ENCODE measurements around the gene ADRB1. TPM values are rescaled to one million over a fixed set of nuclear protein-coding genes. Genes with fewer than 3 reads are reported as not detected.

The ADRB1 gene
- total and polyA plus RNA-seq, 4 experiments from 2014 or later: not detected

DNA sequence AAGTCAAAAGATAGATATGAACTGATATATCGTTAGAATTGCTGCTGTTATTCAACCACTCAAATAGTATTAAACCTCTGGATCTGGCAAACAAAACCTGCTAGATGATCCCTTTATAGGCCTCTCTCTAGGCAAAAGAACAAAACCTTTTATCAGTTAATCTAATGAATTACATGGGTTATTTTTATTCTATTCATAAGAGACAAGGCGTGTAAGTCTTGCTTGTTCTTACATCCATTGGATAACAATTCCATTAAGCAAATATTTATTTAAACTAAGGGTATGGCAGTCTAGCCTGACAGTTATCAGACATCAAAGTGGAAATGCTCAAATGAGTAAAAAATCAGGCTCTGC lies 16.6 kb upstream of the ADRB1 start:
- Mint-ChIP-seq H3K27ac (no peak overlapping the region), H3K27me3 (peaks cover 3 to 26% of the 10 kb centered on the region in 2 donors), H3K4me1 (peaks cover 12 to 29% (median 19%) of the 10 kb centered on the region in 4 donors), H3K4me3 (no peak overlapping the region), H3K36me3 (no peaks in the 10 kb centered on the region), H3K9me3 (peaks cover 0 to 3% (median 0%) of the 10 kb centered on the region in 8 donors)
- Histone ChIP-seq H3K9me3 (ENCODE audit: control insufficient read depth in 1 of 2, low read length in 2 of 2) (no peaks in the 10 kb centered on the region), H3K4me3 (ENCODE audit: low read length in 2 of 2) (no peak overlapping the region), H3K27ac (ENCODE audit: low read depth, low read length) (no peak overlapping the region), H3K27me3 (ENCODE audit: insufficient read depth, low read length) (no peaks in the 10 kb centered on the region), H3K4me1 (ENCODE audit: insufficient read depth, low read length) (peaks cover 15% of the 10 kb centered on the region), H3K36me3 (ENCODE audit: insufficient read depth, low read length) (no peaks in the 10 kb centered on the region)
- CTCF ChIA-PET (ENCODE audit: partially characterized antibody): no interaction called here
- POLR2A ChIA-PET (ENCODE audit: partially characterized antibody): no interaction called here
- DNase-seq: no peak
- intact Hi-C loops (cut with micrococcal nuclease): no loop called here

DNA sequence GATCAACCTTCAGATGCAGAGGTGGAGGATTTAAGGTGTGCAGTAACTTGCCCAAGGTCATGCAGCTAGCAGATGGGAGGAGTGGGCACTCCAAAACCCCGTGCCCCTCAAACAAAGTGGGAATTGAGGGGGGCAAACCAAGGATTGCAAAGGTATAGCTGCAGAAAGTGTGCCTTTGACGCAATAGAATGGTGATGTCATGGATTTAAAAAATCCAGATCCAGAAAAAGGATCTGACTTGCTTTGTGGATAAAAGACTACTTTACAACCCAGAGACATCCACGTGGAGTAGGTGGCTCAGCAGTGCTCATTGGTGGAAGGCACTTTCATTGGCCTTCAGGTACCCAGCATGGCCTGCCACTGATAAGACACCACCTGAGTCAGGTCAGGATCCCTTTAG lies 15.7 kb upstream of the ADRB1 start:
- peaks cover 12 to 29% (median 19%) of the 10 kb centered on the region in 4 donors for H3K4me1 Mint-ChIP-seq
- no peaks in the 10 kb centered on the region for H3K36me3 Mint-ChIP-seq
- Histone ChIP-seq H3K27me3 (ENCODE audit: insufficient read depth, low read length) (no peaks in the 10 kb centered on the region), H3K4me1 (ENCODE audit: insufficient read depth, low read length) (peaks cover 15% of the 10 kb centered on the region), H3K36me3 (ENCODE audit: insufficient read depth, low read length) (no peaks in the 10 kb centered on the region), H3K4me3 (ENCODE audit: low read length in 2 of 2) (no peak overlapping the region), H3K9me3 (ENCODE audit: control insufficient read depth in 1 of 2, low read length in 2 of 2) (no peaks in the 10 kb centered on the region), H3K27ac (ENCODE audit: low read depth, low read length) (no peak overlapping the region)
- peaks cover 3 to 23% of the 10 kb centered on the region in 2 donors for H3K27me3 Mint-ChIP-seq
- intact Hi-C loops (cut with micrococcal nuclease): no loop called here
- H3K9me3 Mint-ChIP-seq: peaks cover 0 to 3% (median 0%) of the 10 kb centered on the region in 8 donors
- CTCF ChIA-PET (ENCODE audit: partially characterized antibody): no interaction called here
- no peak overlapping the region for H3K4me3 Mint-ChIP-seq
- DNase-seq: no peak
- no peak overlapping the region for H3K27ac Mint-ChIP-seq
- POLR2A ChIA-PET (ENCODE audit: partially characterized antibody): no interaction called here

DNA sequence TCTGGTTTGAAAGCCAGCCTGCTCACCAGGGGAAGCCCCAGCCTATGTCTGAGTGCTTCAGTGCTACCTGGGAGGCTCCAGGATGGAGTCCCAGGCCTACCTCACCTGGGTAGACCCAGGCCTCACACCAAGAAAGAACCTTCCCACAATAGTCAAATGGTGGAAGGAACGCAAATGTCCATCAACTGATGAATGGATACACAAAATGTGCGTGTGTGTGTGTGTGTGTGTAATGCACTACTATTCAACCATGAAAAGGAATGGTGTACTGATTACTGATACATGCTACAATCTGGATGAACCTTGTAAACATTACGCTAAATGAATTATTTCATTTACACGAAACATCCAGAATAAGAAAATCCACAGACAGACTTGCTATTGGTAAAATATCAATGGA lies 15.2 kb upstream of the ADRB1 start:
- peaks cover 0 to 3% (median 0%) of the 10 kb centered on the region in 8 donors for H3K9me3 Mint-ChIP-seq
- Histone ChIP-seq H3K36me3 (ENCODE audit: insufficient read depth, low read length) (no peaks in the 10 kb centered on the region), H3K4me3 (ENCODE audit: low read length in 2 of 2) (no peak overlapping the region), H3K9me3 (ENCODE audit: control insufficient read depth in 1 of 2, low read length in 2 of 2) (no peaks in the 10 kb centered on the region), H3K27me3 (ENCODE audit: insufficient read depth, low read length) (no peaks in the 10 kb centered on the region), H3K4me1 (ENCODE audit: insufficient read depth, low read length) (peaks cover 15% of the 10 kb centered on the region), H3K27ac (ENCODE audit: low read depth, low read length) (no peak overlapping the region)
- no peak overlapping the region for H3K4me3 Mint-ChIP-seq
- intact Hi-C loops (cut with micrococcal nuclease): no loop called here
- CTCF ChIA-PET (ENCODE audit: partially characterized antibody): no interaction called here
- H3K27ac Mint-ChIP-seq: no peak overlapping the region
- H3K27me3 Mint-ChIP-seq: peaks cover 3 to 22% of the 10 kb centered on the region in 2 donors
- peaks cover 12 to 29% (median 19%) of the 10 kb centered on the region in 4 donors for H3K4me1 Mint-ChIP-seq
- H3K36me3 Mint-ChIP-seq: no peaks in the 10 kb centered on the region
- POLR2A ChIA-PET (ENCODE audit: partially characterized antibody): no interaction called here
- DNase-seq: no peak

DNA sequence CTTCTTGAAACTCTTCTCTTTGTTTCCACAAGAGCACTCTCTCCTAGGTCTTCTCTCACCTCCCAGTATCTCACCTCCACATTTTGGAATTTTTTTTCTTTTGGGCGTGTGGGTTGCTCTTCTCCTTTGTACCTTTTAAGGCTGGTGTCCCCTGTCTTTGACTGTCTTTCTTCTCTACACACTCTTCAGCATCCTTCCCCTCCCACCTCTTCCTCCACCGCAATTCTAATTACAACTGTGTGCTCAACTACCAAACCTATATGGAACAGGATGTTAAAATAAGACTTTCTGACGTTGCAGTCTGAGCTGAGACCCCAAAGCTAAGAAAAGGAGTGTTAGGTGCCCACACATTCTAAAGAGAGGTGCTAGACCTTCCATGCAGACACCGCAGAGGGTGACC lies 14.0 kb upstream of the ADRB1 start:
- Histone ChIP-seq H3K4me1 (ENCODE audit: insufficient read depth, low read length) (peaks cover 12% of the 10 kb centered on the region), H3K9me3 (ENCODE audit: control insufficient read depth in 1 of 2, low read length in 2 of 2) (no peaks in the 10 kb centered on the region), H3K36me3 (ENCODE audit: insufficient read depth, low read length) (no peaks in the 10 kb centered on the region), H3K27ac (ENCODE audit: low read depth, low read length) (no peak overlapping the region), H3K27me3 (ENCODE audit: insufficient read depth, low read length) (no peaks in the 10 kb centered on the region), H3K4me3 (ENCODE audit: low read length in 2 of 2) (no peak overlapping the region)
- H3K27ac Mint-ChIP-seq: no peak overlapping the region
- peaks cover 11 to 19% (median 12%) of the 10 kb centered on the region in 4 donors for H3K4me1 Mint-ChIP-seq
- ChIA-PET POLR2A (ENCODE audit: partially characterized antibody) (no interaction called here), CTCF (ENCODE audit: partially characterized antibody) (no interaction called here)
- H3K36me3 Mint-ChIP-seq: no peaks in the 10 kb centered on the region
- peaks cover 3 to 20% of the 10 kb centered on the region in 2 donors for H3K27me3 Mint-ChIP-seq
- no peak overlapping the region for H3K4me3 Mint-ChIP-seq
- H3K9me3 Mint-ChIP-seq: peaks cover 0 to 3% (median 0%) of the 10 kb centered on the region in 8 donors
- DNase-seq: no peak
- intact Hi-C loops (cut with micrococcal nuclease): no loop called here

GRCh38 chr10:114030140-114030539 lies 13.5 kb upstream of the ADRB1 start:
- H3K27ac Mint-ChIP-seq: no peak overlapping the region
- H3K4me1 ChIP-seq (ENCODE audit: insufficient read depth, low read length): peaks cover 7% of the 10 kb centered on the region
- CTCF ChIA-PET (ENCODE audit: partially characterized antibody): no interaction called here
- H3K27me3 Mint-ChIP-seq: peaks cover 3 to 20% of the 10 kb centered on the region in 2 donors
- no peaks in the 10 kb centered on the region for H3K9me3 ChIP-seq (ENCODE audit: control insufficient read depth in 1 of 2, low read length in 2 of 2)
- H3K27ac ChIP-seq (ENCODE audit: low read depth, low read length): no peak overlapping the region
- POLR2A ChIA-PET (ENCODE audit: partially characterized antibody): no interaction called here
- no peaks in the 10 kb centered on the region for H3K36me3 ChIP-seq (ENCODE audit: insufficient read depth, low read length)
- peaks cover 0 to 3% (median 0%) of the 10 kb centered on the region in 8 donors for H3K9me3 Mint-ChIP-seq
- no peaks in the 10 kb centered on the region for H3K36me3 Mint-ChIP-seq
- no peak for DNase-seq
- no peak overlapping the region for H3K4me3 Mint-ChIP-seq
- H3K4me1 Mint-ChIP-seq: peaks cover 6 to 14% (median 7%) of the 10 kb centered on the region in 4 donors
- intact Hi-C loops (cut with micrococcal nuclease): no loop called here
- H3K27me3 ChIP-seq (ENCODE audit: insufficient read depth, low read length): no peaks in the 10 kb centered on the region
- H3K4me3 ChIP-seq (ENCODE audit: low read length in 2 of 2): no peak overlapping the region

GRCh38 chr10:114031073-114031972 lies 12.3 kb upstream of the ADRB1 start:
- no peaks in the 10 kb centered on the region for H3K9me3 ChIP-seq (ENCODE audit: control insufficient read depth in 1 of 2, low read length in 2 of 2)
- no peaks in the 10 kb centered on the region for H3K27me3 ChIP-seq (ENCODE audit: insufficient read depth, low read length)
- no peak for DNase-seq
- peaks cover 3 to 22% of the 10 kb centered on the region in 2 donors for H3K27me3 Mint-ChIP-seq
- no peak overlapping the region for H3K27ac ChIP-seq (ENCODE audit: low read depth, low read length)
- H3K36me3 Mint-ChIP-seq: no peaks in the 10 kb centered on the region
- no peak overlapping the region for H3K4me3 Mint-ChIP-seq
- ChIA-PET CTCF (ENCODE audit: partially characterized antibody) (interaction anchor here (1.3 kb wide), 1 partner anchor 77 kb away, joined by 4 read pairs; no protein-coding TSS in a partner anchor), POLR2A (ENCODE audit: partially characterized antibody) (no interaction called here)
- H3K9me3 Mint-ChIP-seq: peaks cover 0 to 3% (median 0%) of the 10 kb centered on the region in 8 donors
- H3K4me1 ChIP-seq (ENCODE audit: insufficient read depth, low read length): no peaks in the 10 kb centered on the region
- peaks cover 0 to 6% (median 0%) of the 10 kb centered on the region in 4 donors for H3K4me1 Mint-ChIP-seq
- no peak overlapping the region for H3K27ac Mint-ChIP-seq
- H3K4me3 ChIP-seq (ENCODE audit: low read length in 2 of 2): no peak overlapping the region
- H3K36me3 ChIP-seq (ENCODE audit: insufficient read depth, low read length): no peaks in the 10 kb centered on the region
- intact Hi-C loops (cut with micrococcal nuclease): no loop called here

DNA sequence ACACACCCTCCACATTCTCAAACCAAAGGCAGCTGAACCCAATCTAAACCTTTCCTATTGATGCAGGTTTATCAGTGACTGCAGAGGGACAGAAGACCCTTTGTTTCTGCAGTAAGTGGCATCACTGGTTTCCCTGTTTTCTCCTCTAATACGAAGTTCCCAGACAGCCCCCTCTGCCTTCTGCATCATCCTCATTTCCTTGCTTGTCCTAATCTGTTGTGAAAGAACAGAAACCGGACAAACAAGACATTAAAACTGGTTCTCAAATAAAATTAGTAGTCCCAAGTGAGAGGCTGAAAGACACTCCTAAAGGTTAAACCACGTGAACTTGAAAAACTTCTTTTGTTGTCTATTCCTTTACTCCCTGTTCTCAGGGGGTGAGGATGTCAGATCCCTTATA lies 10.1 kb upstream of the ADRB1 start:
- Mint-ChIP-seq H3K27me3 (peaks cover 3 to 18% of the 10 kb centered on the region in 2 donors), H3K4me3 (no peak overlapping the region), H3K36me3 (no peaks in the 10 kb centered on the region), H3K4me1 (no peaks in the 10 kb centered on the region), H3K9me3 (peaks cover 0 to 3% (median 0%) of the 10 kb centered on the region in 8 donors), H3K27ac (no peak overlapping the region)
- Histone ChIP-seq H3K9me3 (ENCODE audit: control insufficient read depth in 1 of 2, low read length in 2 of 2) (no peaks in the 10 kb centered on the region), H3K27ac (ENCODE audit: low read depth, low read length) (no peak overlapping the region), H3K4me3 (ENCODE audit: low read length in 2 of 2) (no peak overlapping the region), H3K27me3 (ENCODE audit: insufficient read depth, low read length) (no peaks in the 10 kb centered on the region), H3K4me1 (ENCODE audit: insufficient read depth, low read length) (no peaks in the 10 kb centered on the region), H3K36me3 (ENCODE audit: insufficient read depth, low read length) (no peaks in the 10 kb centered on the region)
- ChIA-PET CTCF (ENCODE audit: partially characterized antibody) (interaction anchor here (1.7 kb wide), 1 partner anchor 17 kb away, joined by 3 read pairs; no protein-coding TSS in a partner anchor), POLR2A (ENCODE audit: partially characterized antibody) (no interaction called here)
- DNase-seq: no peak
- intact Hi-C loops (cut with micrococcal nuclease): no loop called here

Measured in CD4-positive, alpha-beta memory T cell (primary cell).